ENCODE measurements around the gene SMIM33. TPM values are rescaled to one million over a fixed set of nuclear protein-coding genes. Genes with fewer than 3 reads are reported as not detected.

SMIM33 gene
- polyA plus RNA-seq, 1 donor from 2014 or later, result not detected

DNA sequence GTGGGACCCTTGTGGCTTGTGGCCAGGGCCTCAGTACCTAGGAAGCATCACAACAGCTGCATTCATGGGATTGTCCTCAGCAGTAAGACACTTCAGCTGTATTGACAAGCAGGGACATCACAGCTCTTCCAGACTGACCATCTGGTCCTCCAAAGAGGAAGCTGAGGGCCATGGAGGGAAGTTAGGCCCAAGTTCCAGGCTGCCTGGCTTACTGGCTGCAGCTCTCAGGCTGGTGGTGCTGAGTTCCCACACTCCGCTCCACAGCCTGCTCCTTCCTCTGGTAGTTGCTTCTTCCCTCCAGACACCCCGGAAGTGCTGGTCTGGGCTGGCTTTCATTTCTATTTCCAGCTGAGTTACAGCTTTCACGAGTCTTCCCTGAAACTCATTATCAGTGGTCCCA is 17.5 kb downstream of the SMIM33 start:
- H3K4me3 ChIP-seq (ENCODE audit: low read length), result no peak overlapping the region
- no peak overlapping the region for H3K4me2 ChIP-seq (ENCODE audit: low read length)
- TF ChIP-seq MXI1 (conservative IDR thresholded peaks at IDR 0.05; ENCODE audit: poor library complexity, severe bottlenecking), result no peak
- TF ChIP-seq SMC3 (conservative IDR thresholded peaks at IDR 0.05; ENCODE audit: poor library complexity), result no peak
- TF ChIP-seq TAF1 (IDR thresholded peaks at IDR 0.05; ENCODE audit: low read depth), result no peak
- TF ChIP-seq EZH2 (IDR thresholded peaks at IDR 0.05; ENCODE audit: borderline replicate concordance, insufficient read depth, low read length, poor library complexity, severe bottlenecking), result no peak
- no peak for TF ChIP-seq EP300 (conservative IDR thresholded peaks at IDR 0.05; ENCODE audit: poor library complexity, severe bottlenecking)
- TF ChIP-seq, protein P1, sequence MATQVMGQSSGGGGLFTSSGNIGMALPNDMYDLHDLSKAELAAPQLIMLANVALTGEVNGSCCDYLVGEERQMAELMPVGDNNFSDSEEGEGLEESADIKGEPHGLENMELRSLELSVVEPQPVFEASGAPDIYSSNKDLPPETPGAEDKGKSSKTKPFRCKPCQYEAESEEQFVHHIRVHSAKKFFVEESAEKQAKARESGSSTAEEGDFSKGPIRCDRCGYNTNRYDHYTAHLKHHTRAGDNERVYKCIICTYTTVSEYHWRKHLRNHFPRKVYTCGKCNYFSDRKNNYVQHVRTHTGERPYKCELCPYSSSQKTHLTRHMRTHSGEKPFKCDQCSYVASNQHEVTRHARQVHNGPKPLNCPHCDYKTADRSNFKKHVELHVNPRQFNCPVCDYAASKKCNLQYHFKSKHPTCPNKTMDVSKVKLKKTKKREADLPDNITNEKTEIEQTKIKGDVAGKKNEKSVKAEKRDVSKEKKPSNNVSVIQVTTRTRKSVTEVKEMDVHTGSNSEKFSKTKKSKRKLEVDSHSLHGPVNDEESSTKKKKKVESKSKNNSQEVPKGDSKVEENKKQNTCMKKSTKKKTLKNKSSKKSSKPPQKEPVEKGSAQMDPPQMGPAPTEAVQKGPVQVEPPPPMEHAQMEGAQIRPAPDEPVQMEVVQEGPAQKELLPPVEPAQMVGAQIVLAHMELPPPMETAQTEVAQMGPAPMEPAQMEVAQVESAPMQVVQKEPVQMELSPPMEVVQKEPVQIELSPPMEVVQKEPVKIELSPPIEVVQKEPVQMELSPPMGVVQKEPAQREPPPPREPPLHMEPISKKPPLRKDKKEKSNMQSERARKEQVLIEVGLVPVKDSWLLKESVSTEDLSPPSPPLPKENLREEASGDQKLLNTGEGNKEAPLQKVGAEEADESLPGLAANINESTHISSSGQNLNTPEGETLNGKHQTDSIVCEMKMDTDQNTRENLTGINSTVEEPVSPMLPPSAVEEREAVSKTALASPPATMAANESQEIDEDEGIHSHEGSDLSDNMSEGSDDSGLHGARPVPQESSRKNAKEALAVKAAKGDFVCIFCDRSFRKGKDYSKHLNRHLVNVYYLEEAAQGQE (IDR thresholded peaks at IDR 0.05; ENCODE audit: borderline replicate concordance), result no peak
- TF ChIP-seq, protein P2, sequence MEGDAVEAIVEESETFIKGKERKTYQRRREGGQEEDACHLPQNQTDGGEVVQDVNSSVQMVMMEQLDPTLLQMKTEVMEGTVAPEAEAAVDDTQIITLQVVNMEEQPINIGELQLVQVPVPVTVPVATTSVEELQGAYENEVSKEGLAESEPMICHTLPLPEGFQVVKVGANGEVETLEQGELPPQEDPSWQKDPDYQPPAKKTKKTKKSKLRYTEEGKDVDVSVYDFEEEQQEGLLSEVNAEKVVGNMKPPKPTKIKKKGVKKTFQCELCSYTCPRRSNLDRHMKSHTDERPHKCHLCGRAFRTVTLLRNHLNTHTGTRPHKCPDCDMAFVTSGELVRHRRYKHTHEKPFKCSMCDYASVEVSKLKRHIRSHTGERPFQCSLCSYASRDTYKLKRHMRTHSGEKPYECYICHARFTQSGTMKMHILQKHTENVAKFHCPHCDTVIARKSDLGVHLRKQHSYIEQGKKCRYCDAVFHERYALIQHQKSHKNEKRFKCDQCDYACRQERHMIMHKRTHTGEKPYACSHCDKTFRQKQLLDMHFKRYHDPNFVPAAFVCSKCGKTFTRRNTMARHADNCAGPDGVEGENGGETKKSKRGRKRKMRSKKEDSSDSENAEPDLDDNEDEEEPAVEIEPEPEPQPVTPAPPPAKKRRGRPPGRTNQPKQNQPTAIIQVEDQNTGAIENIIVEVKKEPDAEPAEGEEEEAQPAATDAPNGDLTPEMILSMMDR (IDR thresholded peaks at IDR 0.05; ENCODE audit: poor library complexity, severe bottlenecking), result no peak
- no peak for TF ChIP-seq RAD21 (conservative IDR thresholded peaks at IDR 0.05)
- TF ChIP-seq POLR2AphosphoS5 (IDR thresholded peaks at IDR 0.05), result no peak
- no peaks in the 10 kb centered on the region for H3K27me3 ChIP-seq (ENCODE audit: insufficient read depth, low read depth, low read length)
- no peaks in the 10 kb centered on the region for H3K9me2 ChIP-seq (ENCODE audit: insufficient read depth, low read length)
- H3K9me3 ChIP-seq (ENCODE audit: low read length), result no peaks in the 10 kb centered on the region
- H3K79me2 ChIP-seq (replicated peaks; ENCODE audit: insufficient read depth, low read length), result no peaks in the 10 kb centered on the region
- no peaks in the 10 kb centered on the region for H4K20me1 ChIP-seq (ENCODE audit: insufficient read depth)
- no peaks in the 10 kb centered on the region for H3K36me3 ChIP-seq (ENCODE audit: insufficient read depth, low read length)
- H3K27ac ChIP-seq (ENCODE audit: low read length), result no peak overlapping the region
- H3K9ac ChIP-seq (ENCODE audit: low read length), result no peak overlapping the region
- H2AFZ ChIP-seq (ENCODE audit: low read depth, low read length), result no peak overlapping the region
- H3F3A ChIP-seq (ENCODE audit: insufficient read depth, low read length, poor library complexity, severe bottlenecking), result no peaks in the 10 kb centered on the region

DNA sequence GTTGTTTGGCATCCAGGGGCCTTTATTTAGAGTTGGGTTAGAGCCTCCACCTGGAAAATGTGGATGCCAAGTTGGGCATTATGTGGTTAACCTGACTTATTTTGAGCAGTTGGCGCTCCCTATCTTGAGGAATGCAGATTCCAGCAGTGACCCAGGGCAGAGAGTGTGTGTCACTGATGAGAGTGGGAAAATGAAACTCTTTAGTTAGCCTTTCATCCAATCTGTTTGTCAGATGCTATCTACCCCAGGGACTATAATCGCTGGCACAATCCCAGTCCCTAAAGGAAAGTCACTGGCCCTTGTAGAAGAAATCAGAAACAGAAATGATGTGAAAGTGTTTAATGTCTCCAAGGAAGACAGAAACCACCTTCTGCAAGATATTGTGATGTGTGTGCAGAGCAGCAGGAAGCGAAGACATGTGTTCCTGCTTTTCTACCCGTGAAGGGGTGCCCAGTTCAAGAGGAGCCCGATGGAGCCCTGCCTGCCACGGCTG is 21.9 kb downstream of the SMIM33 start:
- Histone ChIP-seq H4K20me1 (ENCODE audit: insufficient read depth) (no peaks in the 10 kb centered on the region), H3K27ac (ENCODE audit: low read length) (no peak overlapping the region), H2AFZ (ENCODE audit: low read depth, low read length) (no peak overlapping the region), H3K79me2 (replicated peaks; ENCODE audit: insufficient read depth, low read length) (no peaks in the 10 kb centered on the region), H3F3A (ENCODE audit: insufficient read depth, low read length, poor library complexity, severe bottlenecking) (no peaks in the 10 kb centered on the region), H3K4me3 (ENCODE audit: low read length) (no peak overlapping the region), H3K36me3 (ENCODE audit: insufficient read depth, low read length) (no peaks in the 10 kb centered on the region), H3K9ac (ENCODE audit: low read length) (no peak overlapping the region), H3K27me3 (ENCODE audit: insufficient read depth, low read depth, low read length) (no peaks in the 10 kb centered on the region), H3K4me2 (ENCODE audit: low read length) (no peak overlapping the region), H3K9me3 (ENCODE audit: low read length) (no peaks in the 10 kb centered on the region), H3K9me2 (ENCODE audit: insufficient read depth, low read length) (no peaks in the 10 kb centered on the region)
- TF ChIP-seq, protein P2 (IDR thresholded peaks at IDR 0.05; ENCODE audit: poor library complexity, severe bottlenecking), result no peak
- no peak for TF ChIP-seq EP300 (conservative IDR thresholded peaks at IDR 0.05; ENCODE audit: poor library complexity, severe bottlenecking)
- no peak for TF ChIP-seq TAF1 (IDR thresholded peaks at IDR 0.05; ENCODE audit: low read depth)
- TF ChIP-seq POLR2AphosphoS5 (IDR thresholded peaks at IDR 0.05), result no peak
- no peak for TF ChIP-seq EZH2 (IDR thresholded peaks at IDR 0.05; ENCODE audit: borderline replicate concordance, insufficient read depth, low read length, poor library complexity, severe bottlenecking)
- TF ChIP-seq, protein P1 (IDR thresholded peaks at IDR 0.05; ENCODE audit: borderline replicate concordance), result no peak
- no peak for TF ChIP-seq RAD21 (conservative IDR thresholded peaks at IDR 0.05)
- no peak for TF ChIP-seq MXI1 (conservative IDR thresholded peaks at IDR 0.05; ENCODE audit: poor library complexity, severe bottlenecking)
- no peak for TF ChIP-seq SMC3 (conservative IDR thresholded peaks at IDR 0.05; ENCODE audit: poor library complexity)
